Mesendoderm (in vitro differentiated cells): ENCODE results near the gene GAS2L2.

ENCODE experiments used
- DNase-seq: peaks from one replicate; pipeline ENCODE4 v3.0.0; 2013
- H2AK5ac ChIP-seq: 2 replicates; pipeline ENCODE4 v1.6.1; 2013; ENCODE audit warnings: low read length, inconsistent platforms
- H2BK120ac ChIP-seq: 2 replicates; pipeline ENCODE4 v1.6.1; 2013; ENCODE audit warnings: low read depth, mild to moderate bottlenecking, low read length, moderate library complexity, mixed read lengths
- H2BK15ac ChIP-seq: replicated peaks from 2 replicates; pipeline ENCODE4 v1.6.1; 2013; ENCODE audit warnings: low read depth, mild to moderate bottlenecking, moderate library complexity
- H2BK5ac ChIP-seq: 2 replicates; pipeline ENCODE4 v1.6.1; 2013; ENCODE audit warnings: low read length, inconsistent platforms
- H3K18ac ChIP-seq: 2 replicates; pipeline ENCODE4 v1.6.1; 2013; ENCODE audit warnings: mild to moderate bottlenecking, low read length, mixed read lengths
- H3K23ac ChIP-seq: one replicate; pipeline ENCODE4 v1.6.1; 2013; ENCODE audit warnings: low read length
- H3K27ac ChIP-seq: 2 replicates; pipeline ENCODE4 v1.5.1; 2013; ENCODE audit warnings: low read depth, mild to moderate bottlenecking, inconsistent platforms, low read length, moderate library complexity
- H3K27me3 ChIP-seq: 2 replicates; pipeline ENCODE4 v1.6.1; 2013; ENCODE audit warnings: low read length, control low read depth, mild to moderate bottlenecking, inconsistent platforms; ENCODE audit not compliant: insufficient read depth, poor library complexity
- H3K36me3 ChIP-seq: 2 replicates; pipeline ENCODE4 v1.6.1; 2013; ENCODE audit warnings: low read length, inconsistent platforms; ENCODE audit not compliant: control insufficient read depth, insufficient read depth
- H3K4ac ChIP-seq: one replicate; pipeline ENCODE4 v1.6.1; 2013; ENCODE audit warnings: low read depth, mild to moderate bottlenecking, low read length, moderate library complexity
- H3K4me1 ChIP-seq: 2 replicates; pipeline ENCODE4 v1.6.1; 2013; ENCODE audit warnings: low read depth, low read length, inconsistent platforms; ENCODE audit not compliant: control insufficient read depth
- H3K4me2 ChIP-seq: 2 replicates; pipeline ENCODE4 v1.6.1; 2013; ENCODE audit warnings: low read length
- H3K4me3 ChIP-seq: 2 replicates; pipeline ENCODE4 v1.5.1; 2013; ENCODE audit warnings: mild to moderate bottlenecking, low read length
- H3K56ac ChIP-seq: one replicate; pipeline ENCODE4 v1.6.1; 2013; ENCODE audit warnings: low read length
- H3K79me1 ChIP-seq: 2 replicates; pipeline ENCODE4 v1.6.1; 2013; ENCODE audit warnings: low read length, inconsistent platforms
- H3K79me2 ChIP-seq: 2 replicates; pipeline ENCODE4 v1.6.1; 2013; ENCODE audit warnings: mild to moderate bottlenecking, low read length; ENCODE audit not compliant: control insufficient read depth, insufficient read depth
- H3K9ac ChIP-seq: 2 replicates; pipeline ENCODE4 v1.6.1; 2013; ENCODE audit warnings: low read length, inconsistent platforms
- H4K5ac ChIP-seq: one replicate; pipeline ENCODE4 v1.6.1; 2013; ENCODE audit warnings: low read length
- H4K8ac ChIP-seq: one replicate; pipeline ENCODE4 v1.6.1; 2013; ENCODE audit warnings: low read depth, mild to moderate bottlenecking, control low read depth, low read length, moderate library complexity
- WGBS: extraction: QIAGEN DNeasy Blood & Tissue Kit; methylation state at CpG from one replicate; pipeline ENCODE4 v1.1.7; 2013; ENCODE audit warnings: low lambda C conversion rate, missing lambda C conversion rate; ENCODE audit not compliant: insufficient coverage; ENCODE audit errors: extremely low coverage; 5-methylcytosine and 5-hydroxymethylcytosine counted together

GAS2L2 gene

DNA sequence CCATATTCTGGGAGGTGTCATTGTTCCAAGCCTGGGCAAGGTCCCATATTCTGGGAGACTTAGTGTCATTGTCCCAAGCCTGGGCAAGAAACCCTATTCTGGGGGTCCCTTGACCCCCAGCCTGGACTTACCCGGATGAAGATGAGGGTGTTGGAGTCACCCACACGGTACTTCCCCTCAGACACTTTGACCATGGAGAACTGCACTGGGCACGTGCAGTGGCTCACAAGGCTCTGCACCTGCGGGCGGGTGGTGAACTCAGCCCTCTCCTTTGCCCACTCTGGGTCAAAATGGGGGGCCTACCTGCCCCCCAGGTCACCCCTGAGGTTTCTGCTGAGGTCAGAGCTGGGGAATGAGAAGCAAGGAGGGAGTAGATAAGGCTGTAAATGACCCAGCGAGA, 4.1 kb downstream of the GAS2L2 start:
- Histone ChIP-seq H4K5ac (no peak overlapping the region), H3K4ac (no peak overlapping the region), H2AK5ac (no peak overlapping the region), H2BK15ac (no peak overlapping the region), H3K9ac (no peak overlapping the region), H3K23ac (no peak overlapping the region), H3K27me3 (no peaks in the 10 kb centered on the region), H3K79me2 (no peaks in the 10 kb centered on the region), H3K4me3 (no peak overlapping the region), H3K4me1 (no peaks in the 10 kb centered on the region), H3K36me3 (no peaks in the 10 kb centered on the region), H4K8ac (no peak overlapping the region), H2BK120ac (no peak overlapping the region), H3K4me2 (no peak overlapping the region), H3K79me1 (no peaks in the 10 kb centered on the region), H3K27ac (no peak overlapping the region), H3K56ac (no peak overlapping the region), H3K18ac (no peak overlapping the region), H2BK5ac (no peak overlapping the region)
- DNase-seq: no peak
- no CpG with 5 or more reads among the region's 6 CpGs for WGBS

DNA sequence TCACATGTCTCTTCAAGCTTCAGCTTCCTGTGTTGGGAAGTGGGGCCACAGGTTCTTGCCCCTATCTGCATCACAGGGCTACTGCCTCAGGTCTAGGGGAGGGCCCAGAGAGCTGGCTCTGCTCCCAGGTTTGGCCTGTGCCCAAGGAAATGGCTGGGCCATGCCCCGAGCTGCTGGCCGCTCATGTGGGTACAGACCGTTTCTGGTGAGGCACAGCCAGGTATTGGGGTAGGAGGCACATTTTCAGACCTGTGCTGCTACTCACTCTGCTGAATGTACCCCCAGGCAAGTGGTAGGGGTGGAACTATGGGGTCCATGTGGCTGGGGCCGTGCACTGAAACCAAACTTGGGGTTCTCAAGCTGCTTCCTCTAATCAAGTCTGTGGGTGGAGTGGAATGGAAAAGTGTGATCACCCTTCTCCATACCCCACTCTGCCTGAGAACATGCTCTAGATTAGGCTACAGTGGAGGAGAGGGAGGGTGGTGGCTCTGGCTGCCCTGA, 4.6 kb downstream of the GAS2L2 start:
- Histone ChIP-seq H3K36me3 (no peaks in the 10 kb centered on the region), H3K4me2 (no peak overlapping the region), H3K27ac (no peak overlapping the region), H3K4ac (no peak overlapping the region), H4K8ac (no peak overlapping the region), H3K4me1 (no peaks in the 10 kb centered on the region), H3K79me1 (no peaks in the 10 kb centered on the region), H3K79me2 (no peaks in the 10 kb centered on the region), H3K27me3 (no peaks in the 10 kb centered on the region), H3K9ac (no peak overlapping the region), H3K56ac (no peak overlapping the region), H2AK5ac (no peak overlapping the region), H2BK15ac (no peak overlapping the region), H3K18ac (no peak overlapping the region), H4K5ac (no peak overlapping the region), H3K4me3 (no peak overlapping the region), H2BK120ac (no peak overlapping the region), H3K23ac (no peak overlapping the region), H2BK5ac (no peak overlapping the region)
- WGBS: no CpG with 5 or more reads among the region's 4 CpGs
- DNase-seq: no peak

DNA sequence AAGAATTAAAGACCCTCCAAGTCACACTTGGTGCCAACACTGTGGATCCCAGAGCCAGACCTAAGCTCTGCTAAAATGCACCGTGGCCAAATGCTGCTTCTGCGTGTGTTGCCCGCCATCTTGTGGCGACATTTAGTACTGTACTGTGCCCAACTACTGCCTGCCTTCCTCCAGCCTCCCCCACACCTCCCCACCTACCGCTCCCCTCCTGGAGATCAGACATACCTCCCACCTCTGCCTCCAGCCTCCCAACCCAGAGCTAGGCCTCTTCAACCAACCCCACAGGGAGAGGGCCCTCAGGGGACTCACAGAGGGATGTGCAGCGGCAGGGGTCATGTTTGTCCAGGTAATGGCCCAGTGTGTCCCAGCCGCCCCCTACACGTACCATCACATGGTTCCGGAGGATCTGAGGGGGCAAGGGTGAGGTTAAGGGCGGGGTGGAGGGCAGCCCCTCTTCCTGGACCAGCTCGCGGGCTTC, 5.5 kb downstream of the GAS2L2 start:
- Histone ChIP-seq H3K79me2 (no peaks in the 10 kb centered on the region), H3K4ac (no peak overlapping the region), H2AK5ac (no peak overlapping the region), H3K9ac (no peak overlapping the region), H4K8ac (no peak overlapping the region), H2BK120ac (no peak overlapping the region), H3K23ac (no peak overlapping the region), H3K36me3 (no peaks in the 10 kb centered on the region), H2BK5ac (no peak overlapping the region), H3K18ac (no peak overlapping the region), H3K4me3 (no peak overlapping the region), H3K4me1 (no peaks in the 10 kb centered on the region), H3K27me3 (no peaks in the 10 kb centered on the region), H4K5ac (no peak overlapping the region), H3K79me1 (no peaks in the 10 kb centered on the region), H3K4me2 (no peak overlapping the region), H2BK15ac (no peak overlapping the region), H3K56ac (peak overlapping the region; percentile 25), H3K27ac (no peak overlapping the region)
- WGBS: no CpG with 5 or more reads among the region's 12 CpGs
- peak; percentile 85 for DNase-seq

DNA sequence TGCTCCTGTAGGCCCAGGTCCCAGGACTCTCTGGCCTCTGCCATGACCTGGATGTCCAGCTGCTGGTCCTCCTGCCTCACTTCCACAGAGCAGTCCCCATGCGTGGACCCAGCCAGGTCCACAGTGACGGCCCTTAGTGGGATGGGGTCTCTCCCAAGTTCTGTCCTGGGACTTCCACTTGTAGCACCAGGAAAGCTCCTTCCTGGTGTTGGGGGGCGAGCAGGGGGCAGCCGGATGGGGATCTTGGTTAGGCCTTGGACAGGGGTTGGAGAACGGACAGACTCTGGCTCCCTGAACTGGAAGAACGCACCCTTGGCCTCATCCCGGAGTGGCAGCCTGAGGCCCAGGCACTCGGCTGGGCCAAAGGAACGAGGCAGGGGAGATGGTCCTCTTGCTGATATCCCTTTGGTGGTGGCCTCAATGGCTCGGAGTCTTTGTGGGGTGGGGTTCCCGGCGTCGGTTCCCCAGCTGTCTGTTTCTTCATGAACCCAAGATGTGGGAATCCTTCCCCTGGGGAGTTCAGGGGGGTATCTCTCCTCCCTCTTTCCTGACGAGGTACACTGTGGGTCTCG, 7.2 kb downstream of the GAS2L2 start:
- Histone ChIP-seq H3K4ac (no peak overlapping the region), H3K9ac (no peak overlapping the region), H3K18ac (no peak overlapping the region), H3K4me1 (no peaks in the 10 kb centered on the region), H3K27me3 (peaks cover 5% of the 10 kb centered on the region), H2BK15ac (no peak overlapping the region), H3K27ac (no peak overlapping the region), H2BK120ac (no peak overlapping the region), H3K79me1 (no peaks in the 10 kb centered on the region), H3K56ac (no peak overlapping the region), H4K5ac (no peak overlapping the region), H3K36me3 (no peaks in the 10 kb centered on the region), H2AK5ac (no peak overlapping the region), H4K8ac (no peak overlapping the region), H3K4me3 (no peak overlapping the region), H2BK5ac (no peak overlapping the region), H3K79me2 (no peaks in the 10 kb centered on the region), H3K4me2 (no peak overlapping the region), H3K23ac (no peak overlapping the region)
- WGBS: no CpG with 5 or more reads among the region's 15 CpGs
- no peak for DNase-seq

DNA sequence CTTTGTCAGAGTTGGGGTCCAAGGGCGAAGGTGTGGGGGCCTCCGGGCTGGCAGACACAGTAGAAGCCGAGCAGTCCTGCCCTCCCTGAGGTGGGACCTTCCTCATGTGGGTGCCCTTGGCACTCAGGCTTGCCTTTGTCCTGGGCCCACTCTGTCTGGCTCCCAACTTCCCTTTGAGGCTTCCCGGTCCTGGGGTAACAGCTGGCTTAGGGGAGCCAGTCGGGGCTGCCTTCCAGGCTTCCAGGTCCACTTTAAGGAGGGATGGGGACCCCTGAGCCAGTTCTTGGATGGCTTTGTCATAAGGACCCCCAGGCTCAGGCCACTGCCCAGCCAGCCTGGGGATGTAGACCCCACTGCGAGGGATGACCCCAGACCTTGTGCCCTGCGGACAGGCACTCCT, 7.8 kb downstream of the GAS2L2 start:
- no peaks in the 10 kb centered on the region for H3K79me1 ChIP-seq
- H2BK5ac ChIP-seq: no peak overlapping the region
- H3K27ac ChIP-seq: no peak overlapping the region
- no peak overlapping the region for H3K9ac ChIP-seq
- peaks cover 11% of the 10 kb centered on the region for H3K27me3 ChIP-seq
- no peak overlapping the region for H3K23ac ChIP-seq
- no peak for DNase-seq
- H4K8ac ChIP-seq: no peak overlapping the region
- no peak overlapping the region for H3K18ac ChIP-seq
- no peak overlapping the region for H3K4me2 ChIP-seq
- no peak overlapping the region for H2BK15ac ChIP-seq
- no peak overlapping the region for H4K5ac ChIP-seq
- no peak overlapping the region for H2AK5ac ChIP-seq
- no peak overlapping the region for H3K4ac ChIP-seq
- H2BK120ac ChIP-seq: no peak overlapping the region
- WGBS: no CpG with 5 or more reads among the region's 7 CpGs
- no peaks in the 10 kb centered on the region for H3K36me3 ChIP-seq
- no peaks in the 10 kb centered on the region for H3K79me2 ChIP-seq
- no peaks in the 10 kb centered on the region for H3K4me1 ChIP-seq
- H3K4me3 ChIP-seq: no peak overlapping the region
- no peak overlapping the region for H3K56ac ChIP-seq

DNA sequence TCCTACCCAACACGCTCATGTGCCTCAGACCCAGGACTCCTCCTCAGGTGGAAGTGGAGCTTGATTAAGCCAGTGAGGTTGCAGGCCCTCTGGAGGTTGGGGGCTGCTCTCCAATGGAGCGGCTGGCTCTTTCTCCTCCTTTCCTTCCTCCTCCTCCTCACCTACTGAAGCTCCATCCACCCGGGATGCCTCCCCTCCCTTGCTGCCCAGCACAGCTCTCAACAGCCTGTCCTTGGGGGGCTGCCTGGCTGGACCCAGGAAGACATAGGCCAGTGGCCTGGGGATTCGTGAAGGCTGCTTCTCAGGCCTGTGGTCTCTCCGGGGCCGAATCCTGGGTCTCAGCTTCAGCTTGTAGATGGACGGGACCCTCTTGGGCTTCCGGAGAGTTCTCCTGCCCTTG, 8.2 kb downstream of the GAS2L2 start:
- H3K79me1 ChIP-seq: no peaks in the 10 kb centered on the region
- no peak overlapping the region for H3K27ac ChIP-seq
- H2AK5ac ChIP-seq: no peak overlapping the region
- no peak overlapping the region for H3K9ac ChIP-seq
- H3K27me3 ChIP-seq: peaks cover 11% of the 10 kb centered on the region
- H4K8ac ChIP-seq: no peak overlapping the region
- no peak overlapping the region for H2BK5ac ChIP-seq
- no peaks in the 10 kb centered on the region for H3K4me1 ChIP-seq
- H3K56ac ChIP-seq: no peak overlapping the region
- no CpG with 5 or more reads among the region's 8 CpGs for WGBS
- no peaks in the 10 kb centered on the region for H3K79me2 ChIP-seq
- no peak for DNase-seq
- H2BK120ac ChIP-seq: no peak overlapping the region
- H3K4me3 ChIP-seq: no peak overlapping the region
- H3K18ac ChIP-seq: no peak overlapping the region
- no peak overlapping the region for H3K23ac ChIP-seq
- H3K4me2 ChIP-seq: no peak overlapping the region
- no peaks in the 10 kb centered on the region for H3K36me3 ChIP-seq
- H4K5ac ChIP-seq: no peak overlapping the region
- no peak overlapping the region for H2BK15ac ChIP-seq
- no peak overlapping the region for H3K4ac ChIP-seq
